ENCODE data around the gene SHISA6. TPM values are rescaled to one million over a fixed set of nuclear protein-coding genes. Genes with fewer than 3 reads are reported as not detected.

The SHISA6 gene
- total RNA-seq, 1 experiment from 2014 or later = 40.0 TPM

DNA sequence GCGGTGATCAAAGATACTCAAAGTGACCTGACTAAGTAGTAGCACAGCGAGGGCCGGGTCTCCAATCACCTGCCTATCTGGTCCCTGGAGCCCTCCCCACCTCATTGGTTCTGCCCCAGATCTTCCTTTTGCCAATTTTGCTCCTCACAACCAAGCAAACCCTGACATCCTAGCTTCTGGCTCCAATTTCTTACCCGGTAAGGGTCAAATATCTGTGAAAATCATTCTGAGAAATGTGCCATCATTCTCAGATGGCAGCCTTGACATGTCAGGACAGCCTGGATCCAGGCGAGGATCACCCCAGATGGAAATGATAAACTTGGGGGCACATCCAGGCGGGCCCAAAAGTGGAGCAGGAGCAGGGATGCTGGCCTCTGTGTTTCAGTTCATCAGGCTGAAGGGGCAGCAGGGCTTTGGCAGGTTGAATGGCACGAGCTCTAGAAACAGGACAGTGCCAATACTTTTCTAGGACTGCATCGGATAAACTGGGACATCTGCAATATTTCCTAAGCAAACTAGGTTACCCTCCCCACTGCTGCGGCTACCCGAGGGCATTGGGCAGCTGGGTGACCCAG is 83.9 kb downstream of the SHISA6 start:
- Histone ChIP-seq H3K27ac (ENCODE audit: low read depth, low read length, poor library complexity, severe bottlenecking) (no peak overlapping the region), H3K4me3 (ENCODE audit: low read depth, low read length, poor library complexity, severe bottlenecking) (no peak overlapping the region), H3K9me3 (ENCODE audit: low read depth, low read length, poor library complexity, severe bottlenecking) (peaks cover 10% of the 10 kb centered on the region), H3K36me3 (ENCODE audit: insufficient read depth, low read length, poor library complexity, severe bottlenecking) (peaks cover 7% of the 10 kb centered on the region), H3K27me3 (replicated peaks; ENCODE audit: insufficient read depth, low read depth, low read length, poor library complexity) (no peaks in the 10 kb centered on the region), H3K4me1 (ENCODE audit: insufficient read depth, low read length, poor library complexity, severe bottlenecking) (peaks cover 30% of the 10 kb centered on the region)
- no TSS peak for BruUV-seq (replicated peaks)
- POLR2A ChIA-PET (ENCODE audit: low non-redundant PET) = no interaction called here
- TF ChIP-seq EZH2 (IDR thresholded peaks at IDR 0.05; ENCODE audit: borderline replicate concordance, low read depth, low read length, poor library complexity, severe bottlenecking) = no peak
- TF ChIP-seq, protein P1, sequence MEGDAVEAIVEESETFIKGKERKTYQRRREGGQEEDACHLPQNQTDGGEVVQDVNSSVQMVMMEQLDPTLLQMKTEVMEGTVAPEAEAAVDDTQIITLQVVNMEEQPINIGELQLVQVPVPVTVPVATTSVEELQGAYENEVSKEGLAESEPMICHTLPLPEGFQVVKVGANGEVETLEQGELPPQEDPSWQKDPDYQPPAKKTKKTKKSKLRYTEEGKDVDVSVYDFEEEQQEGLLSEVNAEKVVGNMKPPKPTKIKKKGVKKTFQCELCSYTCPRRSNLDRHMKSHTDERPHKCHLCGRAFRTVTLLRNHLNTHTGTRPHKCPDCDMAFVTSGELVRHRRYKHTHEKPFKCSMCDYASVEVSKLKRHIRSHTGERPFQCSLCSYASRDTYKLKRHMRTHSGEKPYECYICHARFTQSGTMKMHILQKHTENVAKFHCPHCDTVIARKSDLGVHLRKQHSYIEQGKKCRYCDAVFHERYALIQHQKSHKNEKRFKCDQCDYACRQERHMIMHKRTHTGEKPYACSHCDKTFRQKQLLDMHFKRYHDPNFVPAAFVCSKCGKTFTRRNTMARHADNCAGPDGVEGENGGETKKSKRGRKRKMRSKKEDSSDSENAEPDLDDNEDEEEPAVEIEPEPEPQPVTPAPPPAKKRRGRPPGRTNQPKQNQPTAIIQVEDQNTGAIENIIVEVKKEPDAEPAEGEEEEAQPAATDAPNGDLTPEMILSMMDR (conservative IDR thresholded peaks at IDR 0.05; ENCODE audit: low read depth, low read length) = no peak
- CTCF ChIA-PET = no interaction called here
- intact Hi-C loops (cut with micrococcal nuclease; ENCODE audit: unreplicated experiment) = no loop called here
- DNase-seq (ENCODE audit: low spot score) = no peak

DNA sequence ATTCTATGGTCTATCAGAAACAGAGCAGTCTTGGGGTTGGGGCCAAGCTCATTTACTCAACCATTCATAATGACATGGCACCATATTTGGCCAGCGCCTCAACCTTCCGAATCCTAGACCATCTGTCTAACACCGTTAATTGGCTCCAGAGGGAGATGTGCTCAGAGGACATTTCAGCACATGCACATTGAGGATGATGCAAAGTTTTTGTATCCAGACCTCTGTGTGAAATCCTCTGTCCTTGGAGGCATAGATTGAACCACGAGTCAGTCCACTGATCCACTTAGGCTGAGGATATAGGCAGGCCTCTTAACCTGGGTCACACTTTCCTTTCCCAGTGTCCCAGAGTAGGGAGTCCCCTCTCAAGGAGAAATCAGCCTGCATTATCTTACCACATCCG is 85.5 kb downstream of the SHISA6 start:
- peaks cover 44% of the 10 kb centered on the region for H3K4me1 ChIP-seq (ENCODE audit: insufficient read depth, low read length, poor library complexity, severe bottlenecking)
- ChIA-PET POLR2A (ENCODE audit: low non-redundant PET) (no interaction called here), CTCF (no interaction called here)
- H3K36me3 ChIP-seq (ENCODE audit: insufficient read depth, low read length, poor library complexity, severe bottlenecking) = no peaks in the 10 kb centered on the region
- no peak for TF ChIP-seq EZH2 (IDR thresholded peaks at IDR 0.05; ENCODE audit: borderline replicate concordance, low read depth, low read length, poor library complexity, severe bottlenecking)
- TF ChIP-seq, protein P1 (conservative IDR thresholded peaks at IDR 0.05; ENCODE audit: low read depth, low read length) = no peak
- intact Hi-C loops (cut with micrococcal nuclease; ENCODE audit: unreplicated experiment) = no loop called here
- H3K9me3 ChIP-seq (ENCODE audit: low read depth, low read length, poor library complexity, severe bottlenecking) = peaks cover under 1% of the 10 kb centered on the region
- BruUV-seq (replicated peaks) = no TSS peak
- no peak for DNase-seq (ENCODE audit: low spot score)
- H3K4me3 ChIP-seq (ENCODE audit: low read depth, low read length, poor library complexity, severe bottlenecking) = no peak overlapping the region
- H3K27me3 ChIP-seq (replicated peaks; ENCODE audit: insufficient read depth, low read depth, low read length, poor library complexity) = no peaks in the 10 kb centered on the region
- H3K27ac ChIP-seq (ENCODE audit: low read depth, low read length, poor library complexity, severe bottlenecking) = no peak overlapping the region

DNA sequence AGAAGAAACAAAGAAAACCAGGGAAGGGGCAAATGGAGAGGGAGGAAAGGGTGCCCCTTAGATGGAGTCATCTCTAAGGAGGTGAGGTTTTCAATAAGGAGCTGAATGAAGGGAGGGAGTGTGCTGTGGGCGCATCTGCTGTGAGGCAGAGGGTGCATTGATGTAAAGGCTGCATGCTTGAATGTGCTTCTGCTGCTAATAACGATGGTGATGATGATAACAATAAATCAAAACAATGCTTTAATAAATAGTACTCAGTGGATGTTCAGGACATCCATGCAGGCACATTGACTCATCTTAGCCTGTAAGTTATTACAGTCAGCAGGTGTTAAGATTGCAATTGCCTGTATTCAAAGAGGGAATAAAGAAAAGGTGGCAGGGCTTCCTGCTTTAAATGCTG is 87.8 kb downstream of the SHISA6 start:
- Histone ChIP-seq H3K27ac (ENCODE audit: low read depth, low read length, poor library complexity, severe bottlenecking) (no peak overlapping the region), H3K9me3 (ENCODE audit: low read depth, low read length, poor library complexity, severe bottlenecking) (no peaks in the 10 kb centered on the region), H3K4me1 (ENCODE audit: insufficient read depth, low read length, poor library complexity, severe bottlenecking) (peaks cover 60% of the 10 kb centered on the region), H3K4me3 (ENCODE audit: low read depth, low read length, poor library complexity, severe bottlenecking) (no peak overlapping the region), H3K36me3 (ENCODE audit: insufficient read depth, low read length, poor library complexity, severe bottlenecking) (no peaks in the 10 kb centered on the region), H3K27me3 (replicated peaks; ENCODE audit: insufficient read depth, low read depth, low read length, poor library complexity) (no peaks in the 10 kb centered on the region)
- BruUV-seq (replicated peaks) = no TSS peak
- intact Hi-C loops (cut with micrococcal nuclease; ENCODE audit: unreplicated experiment) = no loop called here
- ChIA-PET CTCF (no interaction called here), POLR2A (ENCODE audit: low non-redundant PET) (no interaction called here)
- no peak for DNase-seq (ENCODE audit: low spot score)
- TF ChIP-seq, protein P1 (conservative IDR thresholded peaks at IDR 0.05; ENCODE audit: low read depth, low read length) = no peak
- TF ChIP-seq EZH2 (IDR thresholded peaks at IDR 0.05; ENCODE audit: borderline replicate concordance, low read depth, low read length, poor library complexity, severe bottlenecking) = no peak

Measured in A673 (cell line).